Gastrocnemius medialis (tissue), 4 donors: ENCODE results near the gene TBL1X.

ENCODE experiments used
- CTCF ChIP-seq, 5 experiments: fragments of 450-650 bp in 3 of 5; fragments of 200-600 bp in 2 of 5; sonication (generic) in 2 of 5; IDR thresholded peaks in 4 of 5; conservative IDR thresholded peaks in 1 of 5; 1 replicate in 4 of 5; 2 replicates in 1 of 5; pipeline ENCODE4 v1.5.1; 2016 to 2019; ENCODE audit warnings: antibody characterized with exemption in 5 of 5, mild to moderate bottlenecking in 3 of 5, moderate library complexity in 3 of 5
- POLR2A ChIP-seq, 2 donors: fragments of 450-650 bp; IDR thresholded peaks; one replicate each; pipeline ENCODE4 v1.6.1; 2017; ENCODE audit warnings: antibody characterized with exemption in 2 of 2, mild to moderate bottlenecking in 2 of 2, moderate library complexity in 2 of 2

- TF ChIP-seq POLR2A (IDR thresholded peaks at IDR 0.05) (no peak), CTCF (IDR thresholded peaks at IDR 0.05 in 4 of 5, conservative IDR thresholded peaks at IDR 0.05 in 1 of 5) (no peak)
These were observed 216.2 kb downstream of the TBL1X start for GRCh38 chrX:9681011-9681410.
